ENCODE data around the gene PTCHD1. TPM values are rescaled to one million over a fixed set of nuclear protein-coding genes. Genes with fewer than 3 reads are reported as not detected.

Gene PTCHD1
- polyA plus RNA-seq, 1 of the 3 experiments (the other 2 are of a cell fraction): not detected

DNA sequence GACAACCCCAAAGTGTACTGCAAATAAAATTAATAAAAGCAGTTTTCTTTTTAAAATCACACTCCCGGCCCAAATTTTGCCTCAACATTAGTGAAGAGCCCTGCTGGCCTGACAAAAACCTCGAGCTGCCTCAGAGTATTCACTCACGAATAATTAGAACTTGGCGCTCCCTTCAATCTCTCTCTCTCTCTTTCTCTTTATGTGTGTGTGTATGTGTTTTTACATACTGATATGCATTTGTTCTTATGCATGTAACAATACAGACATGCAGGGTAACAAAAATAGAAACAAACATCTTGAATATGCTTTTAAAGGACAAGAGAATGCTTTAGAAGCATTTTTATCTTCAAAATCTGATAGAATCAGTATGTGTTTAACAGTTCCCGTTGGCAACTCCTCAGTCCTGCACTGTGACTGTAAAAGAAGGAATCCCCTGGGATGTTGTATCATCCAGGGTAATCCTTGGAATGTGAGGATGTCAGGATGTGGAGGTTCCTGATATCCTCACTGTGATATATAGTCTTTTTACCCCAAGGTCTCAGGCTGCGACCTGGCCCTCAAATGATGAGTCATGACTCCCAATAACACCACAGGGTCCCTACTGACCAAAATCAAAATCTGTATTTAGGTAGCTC is 53.0 kb downstream of the PTCHD1 start:
- Histone ChIP-seq H3K4me2 (no peak overlapping the region), H3K9me2 (no peaks in the 10 kb centered on the region), H3K79me2 (ENCODE audit: insufficient read depth) (no peaks in the 10 kb centered on the region), H3K4me3 (ENCODE audit: low read depth in 2 of 2, low read length in 1 of 2) (no peak overlapping the region), H3K27ac (ENCODE audit: low read depth in 2 of 2, low read length in 1 of 2) (no peak overlapping the region), H3F3A (replicated peaks; ENCODE audit: insufficient read depth) (no peaks in the 10 kb centered on the region), H3K9me3 (no peaks in the 10 kb centered on the region), H4K20me1 (ENCODE audit: insufficient read depth) (no peaks in the 10 kb centered on the region), H2AFZ (ENCODE audit: low read depth) (no peak overlapping the region), H3K36me3 (replicated peaks in 1 of 2; ENCODE audit: control insufficient read depth in 1 of 2, insufficient read depth in 2 of 2, low read length in 1 of 2) (no peaks in the 10 kb centered on the region), H3K4me1 (ENCODE audit: control insufficient read depth in 1 of 2, insufficient read depth in 2 of 2, low read depth in 1 of 2, low read length in 1 of 2) (no peaks in the 10 kb centered on the region), H3K27me3 (ENCODE audit: insufficient read depth) (no peaks in the 10 kb centered on the region; the same call in 1 of the 2 replicates), H3K9ac (no peak overlapping the region)
- ChIA-PET POLR2A (no interaction called here), CTCF (no interaction called here)
- TF ChIP-seq SIN3A (IDR thresholded peaks at IDR 0.05; ENCODE audit: borderline replicate concordance, low read depth, low read length) (no peak), MXI1 (IDR thresholded peaks at IDR 0.05; ENCODE audit: low read depth, low read length) (no peak), USF2 (IDR thresholded peaks at IDR 0.05; ENCODE audit: borderline replicate concordance, low read depth, low read length) (no peak), SMC3 (IDR thresholded peaks at IDR 0.05; ENCODE audit: low read depth, low read length) (no peak), RXRA (IDR thresholded peaks at IDR 0.05; ENCODE audit: borderline replicate concordance, low read depth) (no peak)
- TF ChIP-seq, protein P1, sequence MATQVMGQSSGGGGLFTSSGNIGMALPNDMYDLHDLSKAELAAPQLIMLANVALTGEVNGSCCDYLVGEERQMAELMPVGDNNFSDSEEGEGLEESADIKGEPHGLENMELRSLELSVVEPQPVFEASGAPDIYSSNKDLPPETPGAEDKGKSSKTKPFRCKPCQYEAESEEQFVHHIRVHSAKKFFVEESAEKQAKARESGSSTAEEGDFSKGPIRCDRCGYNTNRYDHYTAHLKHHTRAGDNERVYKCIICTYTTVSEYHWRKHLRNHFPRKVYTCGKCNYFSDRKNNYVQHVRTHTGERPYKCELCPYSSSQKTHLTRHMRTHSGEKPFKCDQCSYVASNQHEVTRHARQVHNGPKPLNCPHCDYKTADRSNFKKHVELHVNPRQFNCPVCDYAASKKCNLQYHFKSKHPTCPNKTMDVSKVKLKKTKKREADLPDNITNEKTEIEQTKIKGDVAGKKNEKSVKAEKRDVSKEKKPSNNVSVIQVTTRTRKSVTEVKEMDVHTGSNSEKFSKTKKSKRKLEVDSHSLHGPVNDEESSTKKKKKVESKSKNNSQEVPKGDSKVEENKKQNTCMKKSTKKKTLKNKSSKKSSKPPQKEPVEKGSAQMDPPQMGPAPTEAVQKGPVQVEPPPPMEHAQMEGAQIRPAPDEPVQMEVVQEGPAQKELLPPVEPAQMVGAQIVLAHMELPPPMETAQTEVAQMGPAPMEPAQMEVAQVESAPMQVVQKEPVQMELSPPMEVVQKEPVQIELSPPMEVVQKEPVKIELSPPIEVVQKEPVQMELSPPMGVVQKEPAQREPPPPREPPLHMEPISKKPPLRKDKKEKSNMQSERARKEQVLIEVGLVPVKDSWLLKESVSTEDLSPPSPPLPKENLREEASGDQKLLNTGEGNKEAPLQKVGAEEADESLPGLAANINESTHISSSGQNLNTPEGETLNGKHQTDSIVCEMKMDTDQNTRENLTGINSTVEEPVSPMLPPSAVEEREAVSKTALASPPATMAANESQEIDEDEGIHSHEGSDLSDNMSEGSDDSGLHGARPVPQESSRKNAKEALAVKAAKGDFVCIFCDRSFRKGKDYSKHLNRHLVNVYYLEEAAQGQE (IDR thresholded peaks at IDR 0.05; ENCODE audit: low read depth, low read length): no peak
- TF ChIP-seq, protein P2, sequence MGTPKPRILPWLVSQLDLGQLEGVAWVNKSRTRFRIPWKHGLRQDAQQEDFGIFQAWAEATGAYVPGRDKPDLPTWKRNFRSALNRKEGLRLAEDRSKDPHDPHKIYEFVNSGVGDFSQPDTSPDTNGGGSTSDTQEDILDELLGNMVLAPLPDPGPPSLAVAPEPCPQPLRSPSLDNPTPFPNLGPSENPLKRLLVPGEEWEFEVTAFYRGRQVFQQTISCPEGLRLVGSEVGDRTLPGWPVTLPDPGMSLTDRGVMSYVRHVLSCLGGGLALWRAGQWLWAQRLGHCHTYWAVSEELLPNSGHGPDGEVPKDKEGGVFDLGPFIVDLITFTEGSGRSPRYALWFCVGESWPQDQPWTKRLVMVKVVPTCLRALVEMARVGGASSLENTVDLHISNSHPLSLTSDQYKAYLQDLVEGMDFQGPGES (IDR thresholded peaks at IDR 0.05; ENCODE audit: low read depth, low read length): no peak
- TF ChIP-seq, protein P3, sequence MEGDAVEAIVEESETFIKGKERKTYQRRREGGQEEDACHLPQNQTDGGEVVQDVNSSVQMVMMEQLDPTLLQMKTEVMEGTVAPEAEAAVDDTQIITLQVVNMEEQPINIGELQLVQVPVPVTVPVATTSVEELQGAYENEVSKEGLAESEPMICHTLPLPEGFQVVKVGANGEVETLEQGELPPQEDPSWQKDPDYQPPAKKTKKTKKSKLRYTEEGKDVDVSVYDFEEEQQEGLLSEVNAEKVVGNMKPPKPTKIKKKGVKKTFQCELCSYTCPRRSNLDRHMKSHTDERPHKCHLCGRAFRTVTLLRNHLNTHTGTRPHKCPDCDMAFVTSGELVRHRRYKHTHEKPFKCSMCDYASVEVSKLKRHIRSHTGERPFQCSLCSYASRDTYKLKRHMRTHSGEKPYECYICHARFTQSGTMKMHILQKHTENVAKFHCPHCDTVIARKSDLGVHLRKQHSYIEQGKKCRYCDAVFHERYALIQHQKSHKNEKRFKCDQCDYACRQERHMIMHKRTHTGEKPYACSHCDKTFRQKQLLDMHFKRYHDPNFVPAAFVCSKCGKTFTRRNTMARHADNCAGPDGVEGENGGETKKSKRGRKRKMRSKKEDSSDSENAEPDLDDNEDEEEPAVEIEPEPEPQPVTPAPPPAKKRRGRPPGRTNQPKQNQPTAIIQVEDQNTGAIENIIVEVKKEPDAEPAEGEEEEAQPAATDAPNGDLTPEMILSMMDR (IDR thresholded peaks at IDR 0.05): no peak
- no peak for DNase-seq
- WGBS (ENCODE audit: low lambda C conversion rate): 30% methylated on average over 6 of the region's 6 CpGs

All from SK-N-SH (cell line).